K562 (cell line): ENCODE data around the gene RHBDF2. TPM values are rescaled to one million over a fixed set of nuclear protein-coding genes. Genes with fewer than 3 reads are reported as not detected.

Experiments used
- ATAC-seq: fragments of 200-7000 bp; cut with Tn5 transposase; 3 replicates; pipeline ENCODE4 v1.9.1; 2020; ENCODE audit warnings: moderate library complexity
- BruUV-seq: library from RNA; stranded (reverse); fragments of 400-500 nt; replicated peaks from 2 replicates; lab custom pipeline; 2021; lab: Mats Ljungman, UMichigan
- CTCF ChIA-PET: fragments of 300-600 bp; formaldehyde crosslinking; extraction: SDS; loops from one replicate; lab custom pipeline; 2021; ENCODE audit warnings: low intra/inter-chr PET ratio; lab: Yijun Ruan, JAX
- POLR2A ChIA-PET: fragments of 300-600, 350-650 bp; sonication (Branson Sonifier 250); formaldehyde crosslinking; extraction: SDS; loops from one replicate; lab custom pipeline; 2021; ENCODE audit warnings: antibody characterized with exemption, inconsistent platforms; lab: Yijun Ruan, JAX
- DNase-seq, 4 experiments: peaks; one replicate each; pipeline versions ENCODE4 v3.0.0 to v3.0.0-alpha.2; 2011 to 2018; ENCODE audit warnings: low spot score in 3 of 4, mixed read lengths in 3 of 4; ENCODE audit errors: extremely low read depth in 1 of 4
- FAIRE-seq: peaks from 2 replicates; lab custom pipeline; 2011; peaks lifted over from hg19 to GRCh38; lab: Jason Lieb, UNC
- H2AFZ ChIP-seq: 2 replicates; pipeline ENCODE4 v1.6.0; 2011; ENCODE audit warnings: low read depth, low read length, control low read depth, inconsistent platforms
- H3K27ac ChIP-seq: fragments of 200-600 bp; 3 replicates; pipeline ENCODE4 v1.8.0; 2011; ENCODE audit warnings: low read depth, mild to moderate bottlenecking, control low read depth, inconsistent platforms, low read length, moderate library complexity, mixed read lengths; ENCODE audit errors: extremely low read depth
- H3K27me3 ChIP-seq, 2 experiments: fragments of 300-600 bp in 1 of 2; 2 replicates in 1 of 2; 3 replicates in 1 of 2; pipeline versions ENCODE4 v1.6.0 to v1.8.0; 2011; ENCODE audit warnings: inconsistent platforms in 2 of 2, low read length in 2 of 2, mild to moderate bottlenecking in 1 of 2, mixed read lengths in 1 of 2, moderate library complexity in 1 of 2; ENCODE audit not compliant: control insufficient read depth in 2 of 2, insufficient read depth in 2 of 2
- H3K36me3 ChIP-seq: fragments of 300-600 bp; 3 replicates; pipeline ENCODE4 v1.8.0; 2011; ENCODE audit warnings: mild to moderate bottlenecking, low read length, inconsistent platforms; ENCODE audit not compliant: control insufficient read depth, insufficient read depth
- H3K4me1 ChIP-seq, 2 experiments: fragments of 200-600 bp in 1 of 2; replicated peaks in 1 of 2; 2 replicates in 1 of 2; 3 replicates in 1 of 2; pipeline versions ENCODE4 v1.5.1 to v1.8.0; 2011; ENCODE audit warnings: inconsistent platforms in 2 of 2, low read length in 2 of 2, mild to moderate bottlenecking in 1 of 2, mixed read lengths in 1 of 2, moderate library complexity in 1 of 2; ENCODE audit not compliant: control insufficient read depth in 2 of 2, insufficient read depth in 2 of 2
- H3K4me2 ChIP-seq: 2 replicates; pipeline ENCODE4 v1.6.1; 2011; ENCODE audit warnings: low read length, control low read depth, inconsistent platforms, mixed read lengths; ENCODE audit not compliant: insufficient read depth
- H3K4me3 ChIP-seq: fragments of 200-600 bp; sonication (generic), shearing (Covaris generic); 2 replicates; pipeline ENCODE4 v1.5.1; 2016; ENCODE audit warnings: control low read depth, inconsistent platforms
- H3K79me2 ChIP-seq: fragments of 200-600 bp; 3 replicates; pipeline ENCODE4 v1.8.0; 2011; ENCODE audit warnings: low read length, inconsistent platforms; ENCODE audit not compliant: control insufficient read depth, insufficient read depth
- H3K9ac ChIP-seq, 2 experiments: 2 replicates each; pipeline versions ENCODE4 v1.6.0 to v1.6.1; 2011; ENCODE audit warnings: low read depth in 2 of 2, low read length in 2 of 2, control low read depth in 1 of 2, inconsistent platforms in 1 of 2, mild to moderate bottlenecking in 1 of 2, mixed read lengths in 1 of 2; ENCODE audit not compliant: insufficient read depth in 1 of 2
- H3K9me1 ChIP-seq: one replicate; pipeline ENCODE4 v1.6.0; 2011; ENCODE audit warnings: inconsistent platforms, mild to moderate bottlenecking, low read length, moderate library complexity; ENCODE audit not compliant: control insufficient read depth, insufficient read depth
- H3K9me3 ChIP-seq: replicated peaks from 2 replicates; pipeline ENCODE4 v1.5.1; 2011; ENCODE audit warnings: low read depth, low read length, inconsistent platforms; ENCODE audit not compliant: control insufficient read depth, insufficient read depth
- H4K20me1 ChIP-seq: replicated peaks from 2 replicates; pipeline ENCODE4 v1.6.1; 2011; ENCODE audit warnings: low read length, inconsistent platforms, mixed read lengths; ENCODE audit not compliant: control insufficient read depth, insufficient read depth
- FUS ChIP-seq: fragments of 200-400 bp; formaldehyde crosslinking; optimal IDR thresholded peaks from 2 replicates; pipeline ENCODE3; 2017; ENCODE audit warnings: low read depth, low read length
- PHTF2 ChIP-seq: fragments of 250-450 bp; sonication (Bioruptor Pico); IDR thresholded peaks from 2 replicates; pipeline ENCODE4 v1.5.0; 2021; ENCODE audit warnings: mild to moderate bottlenecking
- RBM25 ChIP-seq: fragments of 200-400 bp; formaldehyde crosslinking; IDR thresholded peaks from 2 replicates; pipeline ENCODE4 v1.6.1; 2018; ENCODE audit warnings: low read length, low read depth, moderate library complexity; ENCODE audit not compliant: severe bottlenecking
- ZNF12 ChIP-seq: sonication (generic); formaldehyde crosslinking; IDR thresholded peaks from 2 replicates; pipeline ENCODE4 v1.4.0; 2020; ENCODE audit warnings: mild to moderate bottlenecking, missing genetic modification reagents
- WGBS: fragments of 100-300 bp; shearing (Covaris generic); methylation state at CpG from one replicate; pipeline ENCODE4 v1.1.6; 2016; ENCODE audit warnings: low coverage, mixed read lengths; ENCODE audit not compliant: insufficient coverage; ENCODE audit errors: missing lambda C conversion rate; 5-methylcytosine and 5-hydroxymethylcytosine counted together
- in situ Hi-C: fragments of 300-500 bp; cut with MboI; formaldehyde crosslinking; loops from 4 replicates; pipeline ENCODE4 v1.15.0; 2018; ENCODE audit warnings: inconsistent platforms, mixed read lengths
- intact Hi-C: fragments of 100-400 bp; cut with micrococcal nuclease; formaldehyde crosslinking; loops from 2 replicates; pipeline ENCODE4 v1.14.2; 2022
- polyA plus RNA-seq, 8 experiments: library from polyadenylated mRNA; depleted of rRNA in 4 of 8; stranded (reverse) in 5 of 8; unstranded in 3 of 8; fragments of >200 nt; fragmentation: Nextera tagmentation in 2 of 8; fragmentation: Illumina TruSeq in 1 of 8; extraction: Ambion mirVana in 2 of 8; extraction: Trizol in 1 of 8; gene quantifications; 2 replicates each; pipeline versions ENCODE4 v1.2.1 to v1.2.3, GENCODE V29; 2011 to 2014; ENCODE audit warnings: inconsistent platforms in 1 of 8, missing spikeins in 1 of 8
- total RNA-seq, 7 experiments: library from RNA; depleted of rRNA in 6 of 7; stranded (reverse); fragments of >200 nt in 6 of 7; fragmentation: Illumina TruSeq in 2 of 7; extraction: Trizol in 2 of 7; gene quantifications; 2 replicates each; pipeline versions ENCODE4 v1.2.1 to v1.2.3, GENCODE V29; 2011 to 2021; ENCODE audit warnings: low replicate concordance in 1 of 7
- TF ChIP-seq, protein P1 (sequence below): fragments of 450-650 bp; IDR thresholded peaks from 2 replicates; pipeline ENCODE4 v1.6.1; 2017; ENCODE audit warnings: mild to moderate bottlenecking, moderate library complexity
- TF ChIP-seq, protein P2 (sequence below): IDR thresholded peaks from 2 replicates; pipeline ENCODE4 v1.6.1; 2011; ENCODE audit warnings: borderline replicate concordance, low read depth, mild to moderate bottlenecking, moderate library complexity, low read length; ENCODE audit not compliant: insufficient read depth, poor library complexity, severe bottlenecking
- TF ChIP-seq, protein P3 (sequence below): fragments of 250-450 bp; sonication (Bioruptor Pico); IDR thresholded peaks from 2 replicates; pipeline ENCODE4 v1.9.0; 2021; ENCODE audit warnings: mild to moderate bottlenecking
- TF ChIP-seq, protein P4 (sequence below): fragments of 200-800 bp; sonication (Bioruptor generic); IDR thresholded peaks from 2 replicates; pipeline ENCODE4 v1.6.1; 2017; ENCODE audit warnings: missing genetic modification characterization, missing compliant biosample characterization

RHBDF2 gene
- total and polyA plus RNA-seq, 9 of the 15 experiments (the other 6 are each of a cell fraction or from before 2014, with no cell fraction given): 0.04 to 2.8 (median 1.1) TPM

DNA sequence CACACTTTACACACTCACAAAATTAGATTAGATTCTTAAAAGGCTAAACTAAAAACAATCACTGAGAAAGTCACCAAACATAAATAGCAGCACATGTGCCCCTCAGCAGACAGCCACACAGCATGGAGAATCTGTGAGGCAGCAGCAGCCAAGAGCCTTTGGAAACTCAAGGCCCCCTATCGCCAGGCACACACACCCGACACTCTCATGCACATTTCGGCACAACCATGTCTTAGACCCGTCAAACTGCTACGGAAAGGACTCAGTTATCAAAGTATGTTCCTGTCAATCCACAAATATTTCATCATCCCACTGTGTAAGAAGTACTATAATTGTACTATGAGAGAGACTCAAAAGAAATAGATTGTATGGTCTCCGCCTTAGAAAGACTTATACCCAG, 69.2 kb downstream of the RHBDF2 start:
- Histone ChIP-seq H3K79me2 (peaks cover 54% of the 10 kb centered on the region), H3K9me3 (no peaks in the 10 kb centered on the region), H2AFZ (no peak overlapping the region), H3K27ac (no peak overlapping the region), H3K4me3 (no peak overlapping the region), H3K9me1 (no peaks in the 10 kb centered on the region), H3K27me3 (no peaks in the 10 kb centered on the region), H3K4me1 (no peaks in the 10 kb centered on the region; a peak in 2 of 5 replicates), H3K36me3 (peaks cover 4% of the 10 kb centered on the region; the same call in 1 of the 3 replicates), H3K9ac (no peak overlapping the region), H4K20me1 (peaks cover 16% of the 10 kb centered on the region; the same call in 1 of the 2 replicates), H3K4me2 (no peak overlapping the region)
- DNase-seq: no peak
- POLR2A ChIA-PET: no interaction called here
- intact Hi-C loops: no loop called here
- no peak for TF ChIP-seq ZNF12 (CRISPR knock-in tag)
- 72% methylated on average over 6 of the region's 6 CpGs for WGBS
- FAIRE-seq: no peak
- in situ Hi-C loops: no loop called here
- CTCF ChIA-PET: no interaction called here
- ATAC-seq: no peak
- no TSS peak for BruUV-seq

DNA sequence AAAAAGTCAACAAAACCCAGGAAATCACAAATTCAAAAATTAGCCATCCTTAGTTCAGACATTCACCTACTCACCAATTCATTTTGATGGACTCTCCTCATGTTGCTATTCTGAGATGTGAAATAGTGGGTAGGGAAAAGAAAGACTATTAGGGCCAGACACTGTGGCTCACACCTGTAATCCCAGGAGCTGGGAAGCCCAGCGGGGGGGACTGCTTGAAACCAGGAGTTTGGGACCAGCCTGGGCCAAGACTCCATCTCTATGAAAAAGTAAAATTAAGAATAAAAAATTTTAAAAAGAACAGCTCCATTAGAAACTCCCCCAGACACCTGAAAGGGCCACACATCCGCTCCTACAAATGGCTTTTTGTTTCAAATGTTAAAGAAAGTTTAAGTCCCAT, 69.7 kb downstream of the RHBDF2 start:
- FAIRE-seq (no peak), ATAC-seq (no peak), DNase-seq (no peak)
- peaks cover 16% of the 10 kb centered on the region; the same call in 1 of the 2 replicates for H4K20me1 ChIP-seq
- no peaks in the 10 kb centered on the region for H3K27me3 ChIP-seq
- ChIA-PET CTCF (no interaction called here), POLR2A (interaction anchor here (1.5 kb wide), 1 partner anchor 17 kb away, joined by 4 read pairs; no protein-coding TSS in a partner anchor)
- in situ Hi-C loops (no loop called here), intact Hi-C loops (no loop called here)
- no peak overlapping the region for H2AFZ ChIP-seq
- no peak overlapping the region for H3K4me3 ChIP-seq
- BruUV-seq: no TSS peak
- H3K4me1 ChIP-seq: no peaks in the 10 kb centered on the region; a peak in 2 of 5 replicates
- peaks cover 4% of the 10 kb centered on the region; the same call in 1 of the 3 replicates for H3K36me3 ChIP-seq
- H3K4me2 ChIP-seq: no peak overlapping the region
- no peaks in the 10 kb centered on the region for H3K9me3 ChIP-seq
- no peaks in the 10 kb centered on the region for H3K9me1 ChIP-seq
- no peak overlapping the region for H3K27ac ChIP-seq
- H3K9ac ChIP-seq: no peak overlapping the region
- peaks cover 54% of the 10 kb centered on the region for H3K79me2 ChIP-seq
- 66% methylated on average over 2 of the region's 2 CpGs for WGBS
- TF ChIP-seq RBM25: no peak
- TF ChIP-seq, protein P1, sequence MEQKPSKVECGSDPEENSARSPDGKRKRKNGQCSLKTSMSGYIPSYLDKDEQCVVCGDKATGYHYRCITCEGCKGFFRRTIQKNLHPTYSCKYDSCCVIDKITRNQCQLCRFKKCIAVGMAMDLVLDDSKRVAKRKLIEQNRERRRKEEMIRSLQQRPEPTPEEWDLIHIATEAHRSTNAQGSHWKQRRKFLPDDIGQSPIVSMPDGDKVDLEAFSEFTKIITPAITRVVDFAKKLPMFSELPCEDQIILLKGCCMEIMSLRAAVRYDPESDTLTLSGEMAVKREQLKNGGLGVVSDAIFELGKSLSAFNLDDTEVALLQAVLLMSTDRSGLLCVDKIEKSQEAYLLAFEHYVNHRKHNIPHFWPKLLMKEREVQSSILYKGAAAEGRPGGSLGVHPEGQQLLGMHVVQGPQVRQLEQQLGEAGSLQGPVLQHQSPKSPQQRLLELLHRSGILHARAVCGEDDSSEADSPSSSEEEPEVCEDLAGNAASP: no peak
- TF ChIP-seq, protein P2, sequence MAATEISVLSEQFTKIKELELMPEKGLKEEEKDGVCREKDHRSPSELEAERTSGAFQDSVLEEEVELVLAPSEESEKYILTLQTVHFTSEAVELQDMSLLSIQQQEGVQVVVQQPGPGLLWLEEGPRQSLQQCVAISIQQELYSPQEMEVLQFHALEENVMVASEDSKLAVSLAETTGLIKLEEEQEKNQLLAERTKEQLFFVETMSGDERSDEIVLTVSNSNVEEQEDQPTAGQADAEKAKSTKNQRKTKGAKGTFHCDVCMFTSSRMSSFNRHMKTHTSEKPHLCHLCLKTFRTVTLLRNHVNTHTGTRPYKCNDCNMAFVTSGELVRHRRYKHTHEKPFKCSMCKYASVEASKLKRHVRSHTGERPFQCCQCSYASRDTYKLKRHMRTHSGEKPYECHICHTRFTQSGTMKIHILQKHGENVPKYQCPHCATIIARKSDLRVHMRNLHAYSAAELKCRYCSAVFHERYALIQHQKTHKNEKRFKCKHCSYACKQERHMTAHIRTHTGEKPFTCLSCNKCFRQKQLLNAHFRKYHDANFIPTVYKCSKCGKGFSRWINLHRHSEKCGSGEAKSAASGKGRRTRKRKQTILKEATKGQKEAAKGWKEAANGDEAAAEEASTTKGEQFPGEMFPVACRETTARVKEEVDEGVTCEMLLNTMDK: no peak
- no peak for TF ChIP-seq PHTF2 (CRISPR knock-in tag)
- TF ChIP-seq, protein P3, sequence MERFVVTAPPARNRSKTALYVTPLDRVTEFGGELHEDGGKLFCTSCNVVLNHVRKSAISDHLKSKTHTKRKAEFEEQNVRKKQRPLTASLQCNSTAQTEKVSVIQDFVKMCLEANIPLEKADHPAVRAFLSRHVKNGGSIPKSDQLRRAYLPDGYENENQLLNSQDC (CRISPR knock-in tag): no peak
- TF ChIP-seq FUS: no peak
- TF ChIP-seq, protein P4, sequence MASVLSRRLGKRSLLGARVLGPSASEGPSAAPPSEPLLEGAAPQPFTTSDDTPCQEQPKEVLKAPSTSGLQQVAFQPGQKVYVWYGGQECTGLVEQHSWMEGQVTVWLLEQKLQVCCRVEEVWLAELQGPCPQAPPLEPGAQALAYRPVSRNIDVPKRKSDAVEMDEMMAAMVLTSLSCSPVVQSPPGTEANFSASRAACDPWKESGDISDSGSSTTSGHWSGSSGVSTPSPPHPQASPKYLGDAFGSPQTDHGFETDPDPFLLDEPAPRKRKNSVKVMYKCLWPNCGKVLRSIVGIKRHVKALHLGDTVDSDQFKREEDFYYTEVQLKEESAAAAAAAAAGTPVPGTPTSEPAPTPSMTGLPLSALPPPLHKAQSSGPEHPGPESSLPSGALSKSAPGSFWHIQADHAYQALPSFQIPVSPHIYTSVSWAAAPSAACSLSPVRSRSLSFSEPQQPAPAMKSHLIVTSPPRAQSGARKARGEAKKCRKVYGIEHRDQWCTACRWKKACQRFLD (CRISPR knock-in tag): no peak
